ENCODE results near the gene IRF2BP2. TPM values are rescaled to one million over a fixed set of nuclear protein-coding genes. Genes with fewer than 3 reads are reported as not detected.

The IRF2BP2 gene
- total RNA-seq, 1 donor = 79.4 TPM

GRCh38 chr1:234593771-234594504 is 16.0 kb downstream of the IRF2BP2 start:
- no peak overlapping the region for H3K4me3 ChIP-seq (ENCODE audit: low read depth, low read length)
- DNase-seq (ENCODE audit: low read depth) = no peak
- no peak for TF ChIP-seq CTCF (IDR thresholded peaks at IDR 0.05; ENCODE audit: insufficient read depth, low read length)

GRCh38 chr1:234593109-234593508 is 16.9 kb downstream of the IRF2BP2 start:
- DNase-seq (ENCODE audit: low read depth) = no peak
- no peak for TF ChIP-seq CTCF (IDR thresholded peaks at IDR 0.05; ENCODE audit: insufficient read depth, low read length)
- H3K4me3 ChIP-seq (ENCODE audit: low read depth, low read length) = no peak overlapping the region

GRCh38 chr1:234592240-234592639 is 17.7 kb downstream of the IRF2BP2 start:
- no peak overlapping the region for H3K4me3 ChIP-seq (ENCODE audit: low read depth, low read length)
- no peak for DNase-seq (ENCODE audit: low read depth)
- no peak for TF ChIP-seq CTCF (IDR thresholded peaks at IDR 0.05; ENCODE audit: insufficient read depth, low read length)

- H3K4me3 ChIP-seq (ENCODE audit: low read depth, low read length) = no peak overlapping the region
- no peak for TF ChIP-seq CTCF (IDR thresholded peaks at IDR 0.05; ENCODE audit: insufficient read depth, low read length)
- DNase-seq (ENCODE audit: low read depth) = no peak
Observed at GRCh38 chr1:234591131-234591530, 18.8 kb downstream of the IRF2BP2 start.

GRCh38 chr1:234589854-234590620 is 19.9 kb downstream of the IRF2BP2 start:
- no peak for TF ChIP-seq CTCF (IDR thresholded peaks at IDR 0.05; ENCODE audit: insufficient read depth, low read length)
- no peak overlapping the region for H3K4me3 ChIP-seq (ENCODE audit: low read depth, low read length)
- peak; percentile 50 for DNase-seq (ENCODE audit: low read depth)

DNA sequence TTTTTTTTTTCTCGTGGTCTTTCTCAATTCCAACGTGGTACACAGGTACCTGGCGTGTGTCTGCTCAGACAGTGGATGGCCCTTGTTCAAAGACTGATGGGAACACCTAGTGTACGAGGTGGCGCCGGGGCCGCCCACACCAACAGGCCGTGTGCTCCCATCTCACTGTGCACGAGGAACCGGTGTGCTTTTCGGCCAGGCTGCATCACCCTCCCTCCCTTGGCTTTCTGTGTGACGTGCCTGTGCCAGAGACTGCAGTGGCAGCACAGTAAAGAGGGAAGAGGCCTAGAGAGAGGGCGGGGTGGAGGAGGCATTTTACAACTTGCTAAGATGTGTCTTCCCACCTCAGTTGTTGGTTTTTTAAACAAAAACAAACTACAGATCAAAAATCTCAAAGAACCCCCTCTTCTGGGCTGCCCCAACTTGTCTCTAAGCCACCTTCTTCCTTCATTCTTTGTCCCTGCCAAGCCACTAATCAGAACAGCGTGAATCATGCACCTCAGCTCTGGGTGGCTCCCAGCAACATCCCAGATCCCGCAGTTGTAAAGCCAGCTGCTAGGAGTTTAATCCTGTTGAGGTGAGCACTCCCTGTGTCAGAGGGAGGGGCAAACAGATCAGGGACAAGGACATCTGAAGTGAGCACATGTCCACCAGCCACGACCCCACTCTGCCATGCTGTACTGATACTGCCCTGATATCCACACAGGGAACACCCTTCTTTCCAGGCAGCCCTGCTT is 20.7 kb downstream of the IRF2BP2 start:
- H3K4me3 ChIP-seq (ENCODE audit: low read depth, low read length) = no peak overlapping the region
- TF ChIP-seq CTCF (IDR thresholded peaks at IDR 0.05; ENCODE audit: insufficient read depth, low read length) = no peak
- DNase-seq (ENCODE audit: low read depth) = peak; percentile 53
